GM12892 (cell line): ENCODE data around the gene ABHD10.

ENCODE experiments used
- POLR2A ChIP-seq: IDR thresholded peaks from 2 replicates; pipeline ENCODE4 v1.6.1; 2011; ENCODE audit warnings: low read depth, low read length, control low read depth
- POLR2AphosphoS5 ChIP-seq: IDR thresholded peaks from 2 replicates; pipeline ENCODE4 v1.6.1; 2011; ENCODE audit warnings: low read depth, low read length, control low read depth

DNA sequence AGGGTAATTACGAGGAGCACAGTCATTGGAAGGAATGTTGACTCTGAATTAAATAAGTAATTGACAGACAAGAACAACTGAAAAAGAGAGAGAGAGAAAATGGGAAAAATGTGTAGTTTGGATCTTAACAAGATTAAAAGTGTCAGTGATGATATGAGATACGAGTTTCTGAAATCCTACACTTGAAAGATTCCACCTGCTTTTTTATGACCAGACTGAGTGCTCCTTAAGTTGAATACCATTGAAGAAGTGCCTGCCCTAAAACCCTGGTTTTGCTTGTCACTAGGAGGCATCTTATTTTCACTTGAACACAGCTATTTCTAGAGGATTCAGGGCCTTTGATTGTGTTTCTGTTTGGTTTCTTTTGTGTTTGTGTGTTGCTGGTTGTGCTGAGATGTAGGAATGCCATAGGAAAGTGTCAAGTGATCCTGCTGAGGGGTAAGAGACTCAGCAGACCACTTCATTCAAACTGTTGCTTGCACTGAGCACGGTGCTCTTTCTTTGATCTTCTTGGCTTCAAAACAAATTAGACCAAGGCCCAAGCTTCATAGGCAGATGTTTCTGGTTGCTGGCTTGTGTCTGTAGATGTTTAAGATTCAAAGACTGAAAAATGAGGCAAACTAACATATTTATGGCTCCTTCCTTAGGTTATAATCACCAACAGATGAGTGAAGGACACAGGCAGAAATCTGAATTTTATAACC is 17.2 kb upstream of the ABHD10 start:
- TF ChIP-seq POLR2A = no peak
- TF ChIP-seq POLR2AphosphoS5 = no peak
